ENCODE results near the gene MYOM1.

The MYOM1 gene

GRCh38 chr18:3180325-3180724, 39.4 kb downstream of the MYOM1 start:
- POLR2A ChIA-PET, result no interaction called here
- H3K4me3 ChIP-seq (ENCODE audit: control insufficient read depth in 1 of 7, extremely low read depth in 1 of 7, insufficient read depth in 4 of 7, low read depth in 2 of 7, low read length in 6 of 7), result no peak overlapping the region
- CTCF ChIA-PET, result interaction anchor here (0.8 to 1.7 kb wide), 8 partner anchors 12 to 187 kb away, joined by 3 to 5 read pairs (median 3); no protein-coding TSS in a partner anchor

DNA sequence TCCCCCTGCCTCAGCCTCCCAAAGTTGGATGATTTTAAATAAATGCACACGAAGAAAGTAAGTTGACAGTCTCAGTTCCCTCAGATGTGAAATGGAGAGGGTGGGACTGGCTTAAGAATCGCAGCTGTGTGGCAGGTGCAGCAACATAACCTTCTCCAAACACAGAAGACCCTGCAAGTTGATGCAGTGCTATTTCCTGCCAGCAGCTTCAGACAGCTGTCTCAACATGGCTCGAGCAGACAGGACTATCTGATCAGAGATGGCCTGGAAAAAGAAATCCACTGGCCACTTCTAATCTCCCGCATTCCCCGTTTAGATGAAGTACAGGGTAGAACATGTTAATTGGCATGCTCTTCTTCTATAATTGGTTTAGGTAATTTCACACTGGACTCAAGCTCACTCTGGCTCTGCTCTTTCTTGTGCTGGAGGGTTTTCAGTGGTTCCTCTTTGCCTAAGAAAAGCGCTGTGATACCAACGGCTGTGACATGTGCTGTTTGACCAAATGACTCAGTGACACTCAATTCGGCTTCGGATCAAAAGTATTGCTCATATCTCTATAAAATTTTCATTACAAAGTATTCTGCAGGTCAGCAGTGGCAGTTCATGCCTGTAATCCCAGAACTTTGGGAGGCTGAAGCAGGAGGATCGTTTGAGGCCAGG, 40.2 kb downstream of the MYOM1 start:
- WGBS (ENCODE audit: insufficient coverage), result 71% methylated on average over 4 of the region's 10 CpGs

More at GRCh38 chr18:3180325-3180724, 39.4 kb downstream of the MYOM1 start:
- Histone ChIP-seq H3K27ac (ENCODE audit: insufficient read depth in 1 of 2, low read depth in 1 of 2, low read length in 2 of 2, poor library complexity in 1 of 2, severe bottlenecking in 2 of 2) (no peak overlapping the region), H3K27me3 (replicated peaks in 2 of 5; ENCODE audit: control insufficient read depth in 4 of 5, insufficient read depth in 5 of 5, low read length in 4 of 5) (no peaks in the 10 kb centered on the region), H3K4me1 (ENCODE audit: control extremely low read depth in 1 of 4, control insufficient read depth in 4 of 4, insufficient read depth in 4 of 4, low read length in 3 of 4) (peaks cover 0 to 22% (median 9%) of the 10 kb centered on the region in 4 experiments), H3K9me3 (ENCODE audit: control extremely low read depth in 1 of 5, control insufficient read depth in 4 of 5, insufficient read depth in 2 of 5, low read depth in 1 of 5, low read length in 4 of 5) (no peaks in the 10 kb centered on the region), H3K36me3 (ENCODE audit: control insufficient read depth in 4 of 4, insufficient read depth in 4 of 4, low read length in 3 of 4) (no peaks in the 10 kb centered on the region)
- WGBS (ENCODE audit: insufficient coverage), result no CpG with 5 or more reads among the region's 2 CpGs
- no peak for DNase-seq

GRCh38 chr18:3177902-3178687, 41.7 kb downstream of the MYOM1 start:
- Histone ChIP-seq H3K36me3 (ENCODE audit: control insufficient read depth in 4 of 4, insufficient read depth in 4 of 4, low read length in 3 of 4) (no peaks in the 10 kb centered on the region), H3K4me3 (ENCODE audit: control insufficient read depth in 1 of 7, extremely low read depth in 1 of 7, insufficient read depth in 4 of 7, low read depth in 2 of 7, low read length in 6 of 7) (peak overlapping the region in 5 of 7 experiments; percentile 15 to 60 (median 41)), H3K27ac (ENCODE audit: insufficient read depth in 1 of 2, low read depth in 1 of 2, low read length in 2 of 2, poor library complexity in 1 of 2, severe bottlenecking in 2 of 2) (peak overlapping the region; percentile 87 to 91), H3K9me3 (ENCODE audit: control extremely low read depth in 1 of 5, control insufficient read depth in 4 of 5, insufficient read depth in 2 of 5, low read depth in 1 of 5, low read length in 4 of 5) (no peaks in the 10 kb centered on the region), H3K4me1 (ENCODE audit: control extremely low read depth in 1 of 4, control insufficient read depth in 4 of 4, insufficient read depth in 4 of 4, low read length in 3 of 4) (peaks cover 0 to 22% (median 9%) of the 10 kb centered on the region in 4 experiments), H3K27me3 (replicated peaks in 2 of 5; ENCODE audit: control insufficient read depth in 4 of 5, insufficient read depth in 5 of 5, low read length in 4 of 5) (no peaks in the 10 kb centered on the region)
- ChIA-PET CTCF (interaction anchor here (0.6 to 2.4 kb wide), 7 partner anchors 9 to 101 kb away, joined by 3 to 6 read pairs (median 3); no protein-coding TSS in a partner anchor), POLR2A (interaction anchor here (0.6 to 1.0 kb wide), 2 partner anchors 71 to 273 kb away, joined by 3 read pairs; no protein-coding TSS in a partner anchor)
- peak; percentile 100 for DNase-seq
- 26% methylated on average over 13 of the region's 15 CpGs for WGBS (ENCODE audit: insufficient coverage)

More for the DNA sequence above, 40.2 kb downstream of the MYOM1 start:
- Histone ChIP-seq H3K4me1 (ENCODE audit: control extremely low read depth in 1 of 4, control insufficient read depth in 4 of 4, insufficient read depth in 4 of 4, low read length in 3 of 4) (peaks cover 0 to 22% (median 9%) of the 10 kb centered on the region in 4 experiments), H3K36me3 (ENCODE audit: control insufficient read depth in 4 of 4, insufficient read depth in 4 of 4, low read length in 3 of 4) (no peaks in the 10 kb centered on the region), H3K27me3 (replicated peaks in 2 of 5; ENCODE audit: control insufficient read depth in 4 of 5, insufficient read depth in 5 of 5, low read length in 4 of 5) (no peaks in the 10 kb centered on the region), H3K9me3 (ENCODE audit: control extremely low read depth in 1 of 5, control insufficient read depth in 4 of 5, insufficient read depth in 2 of 5, low read depth in 1 of 5, low read length in 4 of 5) (no peaks in the 10 kb centered on the region), H3K4me3 (ENCODE audit: control insufficient read depth in 1 of 7, extremely low read depth in 1 of 7, insufficient read depth in 4 of 7, low read depth in 2 of 7, low read length in 6 of 7) (no peak overlapping the region), H3K27ac (ENCODE audit: insufficient read depth in 1 of 2, low read depth in 1 of 2, low read length in 2 of 2, poor library complexity in 1 of 2, severe bottlenecking in 2 of 2) (no peak overlapping the region)
- ChIA-PET POLR2A (interaction anchor here (0.6 kb wide), 1 partner anchor 24 kb away, joined by 5 read pairs; no protein-coding TSS in a partner anchor), CTCF (interaction anchor here (0.9 to 2.4 kb wide), 8 partner anchors 8 to 66 kb away, joined by 3 to 6 read pairs (median 3); no protein-coding TSS in a partner anchor)
- DNase-seq, result peak in 2 of 3 donors; percentile 25 to 41

- no peaks in the 10 kb centered on the region for H3K36me3 ChIP-seq (ENCODE audit: control insufficient read depth in 4 of 4, insufficient read depth in 4 of 4, low read length in 3 of 4)
- POLR2A ChIA-PET, result no interaction called here
- CTCF ChIA-PET, result interaction anchor here (1.2 kb wide), 1 partner anchor 9 kb away, joined by 4 read pairs; no protein-coding TSS in a partner anchor
These were observed 44.5 kb downstream of the MYOM1 start for GRCh38 chr18:3175195-3175758.

DNA sequence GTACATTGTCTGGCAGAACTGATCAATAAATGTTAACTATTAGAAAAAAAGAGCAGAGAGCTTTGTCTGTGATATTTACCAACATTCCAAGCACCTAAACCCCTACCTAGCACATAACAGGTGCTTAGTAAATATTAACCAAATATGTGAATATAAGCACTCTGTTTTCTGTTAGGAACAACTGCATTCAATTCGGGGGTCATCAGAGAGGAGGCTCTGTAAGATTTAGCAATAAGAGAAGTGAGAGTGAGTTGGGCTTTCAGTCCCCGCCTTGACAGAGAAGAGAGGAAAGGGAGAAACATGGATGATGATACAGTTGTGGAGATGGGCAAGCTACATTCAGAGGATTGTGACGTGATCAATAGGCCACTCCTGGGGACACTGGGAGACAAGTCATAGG, 47.7 kb downstream of the MYOM1 start:
- CTCF ChIA-PET, result interaction anchor here (0.6 to 1.4 kb wide), 3 partner anchors 12 to 438 kb away, joined by 3 to 4 read pairs (median 3); no protein-coding TSS in a partner anchor
- H3K27ac ChIP-seq (ENCODE audit: insufficient read depth in 1 of 2, low read depth in 1 of 2, low read length in 2 of 2, poor library complexity in 1 of 2, severe bottlenecking in 2 of 2), result no peak overlapping the region
- WGBS (ENCODE audit: insufficient coverage), result 70% methylated on average over 3 of the region's 3 CpGs

More at GRCh38 chr18:3175195-3175758, 44.5 kb downstream of the MYOM1 start:
- Histone ChIP-seq H3K4me1 (ENCODE audit: control extremely low read depth in 1 of 4, control insufficient read depth in 4 of 4, insufficient read depth in 4 of 4, low read length in 3 of 4) (peaks cover 0 to 22% (median 9%) of the 10 kb centered on the region in 4 experiments), H3K27me3 (replicated peaks in 2 of 5; ENCODE audit: control insufficient read depth in 4 of 5, insufficient read depth in 5 of 5, low read length in 4 of 5) (no peaks in the 10 kb centered on the region), H3K27ac (ENCODE audit: insufficient read depth in 1 of 2, low read depth in 1 of 2, low read length in 2 of 2, poor library complexity in 1 of 2, severe bottlenecking in 2 of 2) (no peak overlapping the region), H3K9me3 (ENCODE audit: control extremely low read depth in 1 of 5, control insufficient read depth in 4 of 5, insufficient read depth in 2 of 5, low read depth in 1 of 5, low read length in 4 of 5) (no peaks in the 10 kb centered on the region), H3K4me3 (ENCODE audit: control insufficient read depth in 1 of 7, extremely low read depth in 1 of 7, insufficient read depth in 4 of 7, low read depth in 2 of 7, low read length in 6 of 7) (no peak overlapping the region)
- WGBS (ENCODE audit: insufficient coverage), result no CpG with 5 or more reads among the region's 2 CpGs
- no peak for DNase-seq

GRCh38 chr18:3171631-3172030, 48.1 kb downstream of the MYOM1 start:
- Histone ChIP-seq H3K4me1 (ENCODE audit: control extremely low read depth in 1 of 4, control insufficient read depth in 4 of 4, insufficient read depth in 4 of 4, low read length in 3 of 4) (no peaks in the 10 kb centered on the region), H3K27ac (ENCODE audit: insufficient read depth in 1 of 2, low read depth in 1 of 2, low read length in 2 of 2, poor library complexity in 1 of 2, severe bottlenecking in 2 of 2) (no peak overlapping the region), H3K9me3 (ENCODE audit: control extremely low read depth in 1 of 5, control insufficient read depth in 4 of 5, insufficient read depth in 2 of 5, low read depth in 1 of 5, low read length in 4 of 5) (no peaks in the 10 kb centered on the region), H3K36me3 (ENCODE audit: control insufficient read depth in 4 of 4, insufficient read depth in 4 of 4, low read length in 3 of 4) (no peaks in the 10 kb centered on the region), H3K27me3 (replicated peaks in 2 of 5; ENCODE audit: control insufficient read depth in 4 of 5, insufficient read depth in 5 of 5, low read length in 4 of 5) (no peaks in the 10 kb centered on the region), H3K4me3 (ENCODE audit: control insufficient read depth in 1 of 7, extremely low read depth in 1 of 7, insufficient read depth in 4 of 7, low read depth in 2 of 7, low read length in 6 of 7) (no peak overlapping the region)
- DNase-seq, result no peak
- ChIA-PET POLR2A (no interaction called here), CTCF (interaction anchor here (0.6 to 0.7 kb wide), 2 partner anchors 30 to 439 kb away, joined by 3 to 4 read pairs; no protein-coding TSS in a partner anchor)
- WGBS (ENCODE audit: insufficient coverage), result 80% methylated on average over 1 of the region's 4 CpGs

More for the DNA sequence above, 47.7 kb downstream of the MYOM1 start:
- POLR2A ChIA-PET, result no interaction called here
- Histone ChIP-seq H3K9me3 (ENCODE audit: control extremely low read depth in 1 of 5, control insufficient read depth in 4 of 5, insufficient read depth in 2 of 5, low read depth in 1 of 5, low read length in 4 of 5) (no peaks in the 10 kb centered on the region), H3K36me3 (ENCODE audit: control insufficient read depth in 4 of 4, insufficient read depth in 4 of 4, low read length in 3 of 4) (no peaks in the 10 kb centered on the region), H3K4me3 (ENCODE audit: control insufficient read depth in 1 of 7, extremely low read depth in 1 of 7, insufficient read depth in 4 of 7, low read depth in 2 of 7, low read length in 6 of 7) (no peak overlapping the region), H3K4me1 (ENCODE audit: control extremely low read depth in 1 of 4, control insufficient read depth in 4 of 4, insufficient read depth in 4 of 4, low read length in 3 of 4) (no peaks in the 10 kb centered on the region), H3K27me3 (replicated peaks in 2 of 5; ENCODE audit: control insufficient read depth in 4 of 5, insufficient read depth in 5 of 5, low read length in 4 of 5) (no peaks in the 10 kb centered on the region)
- DNase-seq, result no peak

Data from common myeloid progenitor, CD34-positive (primary cell).